Measurements from ENCODE around the gene PRSS12.
"Not testable (repeated sequence)": the region's sequence is repeated elsewhere in the genome, so short reads cannot be mapped to it uniquely, and the experiment has no call there.

GRCh38 chr4:118299619-118300018, 53.2 kb downstream of the PRSS12 start:
- TF ChIP-seq EZH2 (IDR thresholded peaks at IDR 0.05; ENCODE audit: low read depth); CTCF (conservative IDR thresholded peaks at IDR 0.05): not testable (repeated sequence)
